DND-41 (cell line): ENCODE measurements around the gene MAP2.

Experiments
- CTCF ChIP-seq: IDR thresholded peaks from 2 replicates; pipeline ENCODE4 v1.5.1; 2012; ENCODE audit warnings: borderline replicate concordance, low read length, moderate library complexity, mild to moderate bottlenecking; ENCODE audit not compliant: poor library complexity, severe bottlenecking; ENCODE audit errors: extremely low read depth
- EZH2 ChIP-seq: IDR thresholded peaks from 3 replicates; pipeline ENCODE4 v1.6.1; 2012; ENCODE audit warnings: borderline replicate concordance, low read depth, mild to moderate bottlenecking, moderate library complexity, low read length, inconsistent platforms; ENCODE audit not compliant: severe bottlenecking

GRCh38 chr2:209389171-209389618 is 34.7 kb upstream of the MAP2 start:
- TF ChIP-seq CTCF, result no peak
- TF ChIP-seq EZH2, result no peak
